Spleen (tissue), 11 donors: ENCODE measurements around the gene SLIT3. TPM values are rescaled to one million over a fixed set of nuclear protein-coding genes. Genes with fewer than 3 reads are reported as not detected.

ENCODE experiments used
- DNase-seq: peaks from one replicate; pipeline ENCODE4 v3.0.0-alpha.2; 2020
- H3K27ac ChIP-seq, 8 donors: fragments of 200-600 bp; sonication (generic) in 7 of 8; 1 replicate in 4 of 8; 2 replicates in 4 of 8; pipeline versions ENCODE4 v1.5.0 to v1.8.0; 2016 to 2021; ENCODE audit warnings: inconsistent platforms in 4 of 8, mild to moderate bottlenecking in 4 of 8, moderate library complexity in 1 of 8
- H3K27me3 ChIP-seq, 7 donors: fragments of 200-600 bp; sonication (generic) in 6 of 7; replicated peaks in 1 of 7; 1 replicate in 4 of 7; 2 replicates in 3 of 7; pipeline versions ENCODE4 v1.5.0 to v1.8.0; 2016 to 2021; ENCODE audit warnings: inconsistent platforms in 3 of 7, mild to moderate bottlenecking in 1 of 7
- H3K36me3 ChIP-seq, 6 donors: fragments of 200-600 bp; sonication (generic) in 5 of 6; 1 replicate in 4 of 6; 2 replicates in 2 of 6; pipeline versions ENCODE4 v1.5.0 to v1.8.0; 2016 to 2021; ENCODE audit warnings: inconsistent platforms in 2 of 6
- H3K4me1 ChIP-seq, 6 donors: fragments of 200-600 bp; sonication (generic) in 5 of 6; 1 replicate in 3 of 6; 2 replicates in 3 of 6; pipeline versions ENCODE4 v1.5.0 to v1.8.0; 2016 to 2021; ENCODE audit warnings: inconsistent platforms in 3 of 6
- H3K4me3 ChIP-seq, 8 donors: fragments of 200-600 bp; sonication (generic) in 7 of 8; 1 replicate in 4 of 8; 2 replicates in 4 of 8; pipeline versions ENCODE4 v1.5.0 to v1.8.0; 2016 to 2021; ENCODE audit warnings: inconsistent platforms in 4 of 8, mild to moderate bottlenecking in 4 of 8, moderate library complexity in 2 of 8
- H3K9me3 ChIP-seq, 8 donors: fragments of 200-600 bp; sonication (generic) in 7 of 8; 1 replicate in 4 of 8; 2 replicates in 4 of 8; pipeline versions ENCODE4 v1.5.0 to v1.8.0; 2016 to 2021; ENCODE audit warnings: inconsistent platforms in 4 of 8
- POLR2A ChIP-seq, 3 donors: fragments of 450-650 bp; IDR thresholded peaks; one replicate each; pipeline ENCODE4 v1.5.1; 2017; ENCODE audit warnings: antibody characterized with exemption in 3 of 3, mild to moderate bottlenecking in 1 of 3
- POLR2AphosphoS5 ChIP-seq, 3 donors: sonication (generic); formaldehyde crosslinking; IDR thresholded peaks; one replicate each; pipeline ENCODE4 v1.5.1; 2017; ENCODE audit warnings: antibody characterized with exemption in 3 of 3
- WGBS, 5 donors: extraction: QIAGEN DNeasy Blood & Tissue Kit in 3 of 5; methylation state at CpG; one replicate each; pipeline versions ENCODE4 v1.1.5 to v1.1.7; 2013 to 2018; 5-methylcytosine and 5-hydroxymethylcytosine counted together
- intact Hi-C: fragments of 100-400 bp; cut with DNase I; formaldehyde crosslinking; loops from one replicate; pipeline ENCODE4 v1.15.0; 2023; ENCODE audit warnings: low total_unique reads
- polyA plus RNA-seq, 3 donors: library from polyadenylated mRNA; stranded (reverse); fragments of 200-250 nt; gene quantifications; one replicate each; pipeline ENCODE4 v1.2.1, GENCODE V29; 2013
- total RNA-seq, 7 donors: library from RNA; depleted of rRNA in 3 of 7; stranded (reverse); fragments of >200 nt in 3 of 7; fragmentation: NEBNext Ultra II Directional in 4 of 7; extraction: Animal tissue kit (Norgen Biotek cat#: 25700) in 4 of 7; gene quantifications; one replicate each; pipeline versions ENCODE4 v1.1.0 to v1.2.1, GENCODE V29; 2016 to 2021
- TF ChIP-seq, protein P1 (sequence below), 11 experiments: fragments of 200-600 bp in 7 of 11; fragments of 450-650 bp in 4 of 11; sonication (generic) in 4 of 11; IDR thresholded peaks in 8 of 11; conservative IDR thresholded peaks in 3 of 11; 1 replicate in 7 of 11; 2 replicates in 4 of 11; pipeline versions ENCODE4 v1.4.0 to v1.8.0; 2016 to 2021; ENCODE audit warnings: antibody characterized with exemption in 11 of 11, inconsistent platforms in 4 of 11, mild to moderate bottlenecking in 1 of 11
- donor health status: healthy with polysubstance abuse.
- donor health status: DM: no; HTN: no; CAD: no; lungs with moderate emphysema.
- donor health status: DM: no; HTN: no; CAD: no.
- donor health status: Bipolar disorder and iron deficiency.
- donor health status: healthy.
- donor health status: DM: no; HTN: no; CAD: no.
- donor health status: DM: yes; HTN: yes; CAD: no.

The SLIT3 gene
- total and polyA plus RNA-seq, 10 donors: 0.33 to 54.0 (median 13.2) TPM

DNA sequence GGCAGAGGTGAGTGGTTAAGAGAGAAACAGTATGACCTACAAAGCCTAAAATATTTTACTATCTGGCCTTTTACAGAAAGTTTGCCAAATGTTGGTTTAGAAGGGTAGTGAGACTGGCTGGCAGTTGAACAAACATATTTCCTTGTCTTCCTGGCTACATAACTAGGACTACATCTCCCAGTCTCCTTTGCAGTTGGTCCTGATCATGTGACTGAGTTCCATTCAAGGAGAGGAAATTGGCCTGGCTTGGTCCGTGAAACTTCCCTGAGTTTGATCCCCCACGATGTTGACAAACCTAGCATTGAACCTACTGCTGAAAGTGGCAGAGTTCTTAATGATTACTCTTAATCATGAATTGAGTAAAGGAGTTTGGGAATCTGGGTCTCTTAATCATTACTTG, 280.8 kb downstream of the SLIT3 start:
- no peak for DNase-seq
- 31 to 54% (median 33%) methylated on average over 2 of the region's 2 CpGs for WGBS, 5 donors
- no peaks in the 10 kb centered on the region for H3K4me1 ChIP-seq
- intact Hi-C loops: no loop called here
- H3K4me3 ChIP-seq: no peak overlapping the region
- no peaks in the 10 kb centered on the region for H3K9me3 ChIP-seq
- H3K27ac ChIP-seq: no peak overlapping the region
- no peaks in the 10 kb centered on the region for H3K36me3 ChIP-seq
- TF ChIP-seq, protein P1, sequence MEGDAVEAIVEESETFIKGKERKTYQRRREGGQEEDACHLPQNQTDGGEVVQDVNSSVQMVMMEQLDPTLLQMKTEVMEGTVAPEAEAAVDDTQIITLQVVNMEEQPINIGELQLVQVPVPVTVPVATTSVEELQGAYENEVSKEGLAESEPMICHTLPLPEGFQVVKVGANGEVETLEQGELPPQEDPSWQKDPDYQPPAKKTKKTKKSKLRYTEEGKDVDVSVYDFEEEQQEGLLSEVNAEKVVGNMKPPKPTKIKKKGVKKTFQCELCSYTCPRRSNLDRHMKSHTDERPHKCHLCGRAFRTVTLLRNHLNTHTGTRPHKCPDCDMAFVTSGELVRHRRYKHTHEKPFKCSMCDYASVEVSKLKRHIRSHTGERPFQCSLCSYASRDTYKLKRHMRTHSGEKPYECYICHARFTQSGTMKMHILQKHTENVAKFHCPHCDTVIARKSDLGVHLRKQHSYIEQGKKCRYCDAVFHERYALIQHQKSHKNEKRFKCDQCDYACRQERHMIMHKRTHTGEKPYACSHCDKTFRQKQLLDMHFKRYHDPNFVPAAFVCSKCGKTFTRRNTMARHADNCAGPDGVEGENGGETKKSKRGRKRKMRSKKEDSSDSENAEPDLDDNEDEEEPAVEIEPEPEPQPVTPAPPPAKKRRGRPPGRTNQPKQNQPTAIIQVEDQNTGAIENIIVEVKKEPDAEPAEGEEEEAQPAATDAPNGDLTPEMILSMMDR (IDR thresholded peaks at IDR 0.05 in 8 of 11, conservative IDR thresholded peaks at IDR 0.05 in 3 of 11): no peak
- TF ChIP-seq POLR2AphosphoS5 (IDR thresholded peaks at IDR 0.05) (no peak), POLR2A (IDR thresholded peaks at IDR 0.05) (no peak)
- peaks cover 0 to 7% (median 0%) of the 10 kb centered on the region in 7 donors for H3K27me3 ChIP-seq

DNA sequence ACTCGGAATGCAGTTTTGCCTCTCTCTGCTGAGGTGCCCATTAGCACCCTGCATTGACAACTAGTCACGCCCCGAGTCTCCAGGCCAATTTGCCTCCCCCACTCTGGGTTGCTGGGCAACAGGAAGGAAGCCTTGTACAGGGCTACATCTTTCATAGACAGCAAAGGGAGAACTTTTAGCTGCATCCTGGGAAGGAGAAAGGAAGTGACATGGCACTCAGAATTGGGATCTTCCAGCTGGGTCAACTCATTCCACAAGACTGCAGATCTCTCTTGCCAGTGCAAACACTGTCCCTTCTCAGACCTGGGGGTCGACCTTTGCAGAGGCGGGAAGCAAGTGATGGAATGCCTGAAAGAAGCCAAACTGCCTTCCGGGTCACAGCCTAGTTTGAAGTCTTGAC, 282.0 kb downstream of the SLIT3 start:
- Histone ChIP-seq H3K27ac (peak overlapping the region in 1 of 8 donors; percentile 5), H3K36me3 (no peaks in the 10 kb centered on the region), H3K27me3 (peaks cover 0 to 7% (median 0%) of the 10 kb centered on the region in 7 donors), H3K4me3 (no peak overlapping the region), H3K4me1 (no peaks in the 10 kb centered on the region), H3K9me3 (no peaks in the 10 kb centered on the region)
- 51 to 81% (median 62%) methylated on average over 6 of the region's 6 CpGs for WGBS, 5 donors
- TF ChIP-seq POLR2A (IDR thresholded peaks at IDR 0.05): no peak
- peak in 1 of 3 donors; percentile 62 for TF ChIP-seq POLR2AphosphoS5 (IDR thresholded peaks at IDR 0.05)
- intact Hi-C loops: no loop called here
- DNase-seq: no peak

DNA sequence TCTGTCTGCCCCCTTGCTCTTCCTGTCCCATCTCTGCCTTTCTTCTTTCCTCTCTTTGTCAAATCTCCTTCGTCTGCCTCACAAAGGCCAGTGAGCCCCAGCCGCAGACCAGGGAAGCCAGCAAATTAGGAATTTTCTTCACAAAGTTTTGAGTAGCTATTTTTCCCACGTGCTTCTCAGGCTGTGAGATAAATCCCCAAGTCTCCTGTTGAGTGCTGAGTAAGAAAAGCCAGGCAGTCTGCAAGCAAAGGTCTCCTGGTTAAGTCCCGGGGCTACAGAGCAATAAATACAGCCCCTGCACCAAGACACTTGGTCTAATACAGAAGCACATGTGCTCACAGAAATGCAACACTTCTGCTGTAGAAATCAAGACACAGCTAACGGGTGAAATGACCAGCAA, 284.9 kb downstream of the SLIT3 start:
- H3K4me1 ChIP-seq: no peaks in the 10 kb centered on the region

DNA sequence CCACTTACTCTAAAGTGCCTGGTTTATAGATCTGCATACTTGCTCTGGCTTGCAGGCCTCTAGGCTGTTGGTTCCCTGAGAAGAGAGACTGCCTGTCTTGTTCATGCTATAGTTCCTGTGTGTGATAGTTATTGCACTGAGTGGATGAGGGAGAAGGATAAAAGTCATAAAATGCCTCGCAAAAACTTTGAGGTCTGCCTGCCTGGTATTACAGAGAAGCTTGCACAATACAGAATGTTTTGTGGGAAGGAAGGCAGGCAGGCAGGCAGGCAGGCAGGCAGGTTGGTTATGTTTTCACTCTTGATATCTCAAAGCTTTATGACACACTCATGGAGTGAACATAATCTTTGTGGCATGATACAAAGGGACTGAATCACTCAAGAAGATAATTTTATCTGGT, 287.1 kb downstream of the SLIT3 start:
- Histone ChIP-seq H3K9me3 (no peaks in the 10 kb centered on the region), H3K4me3 (no peak overlapping the region), H3K27ac (no peak overlapping the region), H3K27me3 (peaks cover 0 to 9% (median 0%) of the 10 kb centered on the region in 7 donors), H3K4me1 (peaks cover 0 to 4% (median 0%) of the 10 kb centered on the region in 6 donors), H3K36me3 (no peaks in the 10 kb centered on the region)
- intact Hi-C loops: no loop called here
- TF ChIP-seq POLR2AphosphoS5 (IDR thresholded peaks at IDR 0.05): no peak
- no peak for TF ChIP-seq POLR2A (IDR thresholded peaks at IDR 0.05)
- TF ChIP-seq, protein P1 (IDR thresholded peaks at IDR 0.05 in 8 of 11, conservative IDR thresholded peaks at IDR 0.05 in 3 of 11): no peak
- 68 to 83% (median 75%) methylated on average over 1 of the region's 1 CpG for WGBS, 5 donors
- DNase-seq: no peak

More for the DNA sequence above, 284.9 kb downstream of the SLIT3 start:
- H3K36me3 ChIP-seq: no peaks in the 10 kb centered on the region
- no peaks in the 10 kb centered on the region for H3K9me3 ChIP-seq
- DNase-seq: no peak
- TF ChIP-seq, protein P1 (IDR thresholded peaks at IDR 0.05 in 8 of 11, conservative IDR thresholded peaks at IDR 0.05 in 3 of 11): no peak
- no peak for TF ChIP-seq POLR2A (IDR thresholded peaks at IDR 0.05)
- TF ChIP-seq POLR2AphosphoS5 (IDR thresholded peaks at IDR 0.05): no peak
- peaks cover 0 to 7% (median 0%) of the 10 kb centered on the region in 7 donors for H3K27me3 ChIP-seq
- H3K4me3 ChIP-seq: no peak overlapping the region
- H3K27ac ChIP-seq: no peak overlapping the region
- intact Hi-C loops: no loop called here
- WGBS, 5 donors: 75 to 81% (median 76%) methylated on average over 5 of the region's 5 CpGs
